ENCODE data around the gene FLRT1.

The FLRT1 gene

DNA sequence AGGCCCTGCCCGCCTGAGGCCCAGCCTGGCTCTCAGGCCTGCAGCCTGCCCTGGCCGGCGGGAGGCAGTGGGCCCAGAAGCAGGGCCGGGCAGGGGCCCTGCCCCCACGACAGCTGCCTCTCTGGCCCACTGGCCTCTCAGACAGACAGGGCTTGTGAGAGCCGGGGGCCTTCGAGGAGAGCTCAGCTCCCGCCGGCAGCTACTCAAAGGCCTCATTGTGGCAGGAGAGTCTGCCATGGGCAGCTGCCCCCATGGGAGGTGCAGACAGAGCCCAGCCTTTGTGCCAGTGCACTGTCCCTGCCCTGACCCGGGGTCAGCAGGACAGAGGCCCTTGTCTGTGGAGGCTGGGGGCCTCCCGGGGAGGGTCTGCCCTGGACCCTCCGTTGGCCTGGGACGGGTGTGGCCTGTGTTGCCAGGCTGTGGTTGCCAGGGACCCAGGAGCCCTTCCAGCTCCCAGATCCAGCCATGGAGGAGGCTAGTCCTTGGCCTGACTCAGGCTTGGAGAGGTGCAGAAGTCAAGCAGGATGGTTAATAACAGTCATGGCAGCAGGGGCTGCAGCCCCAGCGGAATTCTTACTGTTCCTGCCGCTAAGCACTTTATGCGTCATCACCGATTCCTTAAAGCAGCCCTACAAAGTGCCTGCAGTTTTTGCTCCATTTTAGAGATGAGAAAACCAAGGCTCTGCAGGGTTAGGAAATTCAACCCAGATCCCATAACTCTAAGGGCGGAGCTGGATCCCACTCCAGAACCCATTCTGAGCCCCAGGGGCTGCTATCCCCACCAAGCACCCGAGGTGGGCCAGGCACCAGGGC lies 12.5 kb downstream of the FLRT1 start:
- no peak for DNase-seq

GRCh38 chr11:64049509-64049908 lies 13.8 kb downstream of the FLRT1 start:
- no peak for DNase-seq

DNA sequence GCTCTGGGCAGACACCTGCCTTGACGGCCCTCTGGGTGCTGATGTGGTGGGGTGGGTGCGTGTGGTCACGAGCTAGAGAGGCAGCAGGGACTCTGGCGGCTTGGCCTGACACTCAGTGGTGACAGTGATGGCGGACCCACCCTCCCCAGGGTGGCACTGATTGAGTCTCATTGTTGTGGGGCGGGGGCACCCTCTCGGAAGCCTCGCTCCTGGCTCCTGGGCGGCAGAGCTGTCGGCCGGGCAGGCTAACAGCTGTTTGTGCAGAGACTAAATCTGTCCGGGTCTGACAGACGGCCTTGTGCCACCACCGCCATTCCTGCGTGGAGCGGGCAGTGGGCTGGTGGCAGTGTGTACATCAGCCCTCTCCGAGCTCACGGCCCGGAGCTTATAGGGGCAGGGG lies 15.6 kb downstream of the FLRT1 start:
- DNase-seq = no peak

DNA sequence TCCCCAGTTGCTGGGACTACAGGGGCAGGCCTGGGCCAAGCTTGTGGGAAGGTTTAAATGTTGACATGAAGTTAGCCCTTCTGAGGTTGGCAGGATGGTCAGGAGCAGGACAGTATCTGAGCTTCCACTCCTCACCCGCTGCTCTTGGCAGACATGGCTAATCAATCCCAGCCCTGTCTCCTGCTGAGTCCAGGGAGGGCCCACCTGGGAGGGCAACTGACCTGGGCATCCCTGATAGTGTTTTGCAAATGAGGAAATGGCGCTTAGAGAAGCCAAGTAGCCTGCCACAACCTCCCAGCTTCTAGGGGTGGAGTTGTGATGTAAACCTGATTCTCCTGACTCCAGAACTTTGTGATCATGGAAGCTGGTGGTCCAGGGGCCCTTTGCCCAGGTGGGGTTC lies 16.7 kb downstream of the FLRT1 start:
- DNase-seq = no peak

DNA sequence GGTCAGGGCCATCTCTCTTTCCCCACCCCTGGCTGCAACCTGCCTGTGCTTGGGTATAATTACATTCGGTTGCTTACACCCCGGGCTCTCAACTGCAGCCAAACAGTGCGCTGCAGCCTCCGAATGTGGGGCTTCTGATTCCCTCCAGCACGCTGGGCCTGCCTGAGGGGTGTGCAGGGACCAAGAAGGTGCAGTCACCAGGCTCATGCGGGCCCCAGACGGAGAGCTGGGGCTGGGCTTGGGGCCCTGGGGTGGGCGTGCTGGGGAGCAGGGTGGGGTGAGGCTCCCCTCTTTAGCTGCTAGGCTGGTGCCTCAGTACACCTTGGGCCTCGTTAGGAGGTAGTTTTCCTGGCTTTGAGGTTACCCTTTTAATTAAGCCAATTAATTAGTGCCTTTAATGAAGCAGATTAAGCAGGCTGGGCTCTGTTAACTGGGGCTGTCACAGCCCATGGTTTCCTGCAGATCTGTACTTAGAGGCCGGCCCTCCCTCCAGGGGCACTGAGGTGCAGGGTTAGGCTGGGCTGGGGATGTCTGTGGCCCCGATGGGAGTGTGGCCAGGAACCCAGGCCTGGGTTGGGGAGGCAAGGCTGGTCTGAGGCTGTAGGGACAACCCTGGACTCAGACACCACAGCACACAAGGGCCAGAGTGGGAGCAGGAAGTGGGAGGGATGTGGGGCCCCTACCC lies 17.3 kb downstream of the FLRT1 start:
- DNase-seq = no peak

GRCh38 chr11:64053699-64054098 lies 18.0 kb downstream of the FLRT1 start:
- peak; percentile 31 for DNase-seq

DNA sequence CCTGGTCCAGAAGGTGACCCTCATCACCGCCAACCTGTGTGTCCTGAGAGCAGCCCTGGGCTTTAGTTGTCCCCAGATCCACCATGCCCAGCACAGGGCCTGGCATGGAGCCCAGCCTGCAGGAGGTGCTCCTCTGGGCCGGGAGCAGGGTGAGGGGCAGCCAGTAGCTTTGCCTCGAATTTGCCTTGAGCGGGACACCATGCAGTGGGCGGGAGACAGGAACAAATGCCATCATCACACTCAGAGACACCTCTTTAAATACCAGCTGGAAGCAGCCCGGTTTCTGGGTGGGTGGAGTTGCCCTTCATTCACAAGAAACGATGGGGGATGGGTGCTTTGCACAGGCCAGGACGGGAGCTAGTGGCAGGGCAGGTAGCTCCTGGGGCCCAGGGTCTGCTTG lies 19.3 kb downstream of the FLRT1 start:
- DNase-seq = no peak

GRCh38 chr11:64056213-64056785 lies 20.6 kb downstream of the FLRT1 start:
- no peak for DNase-seq

GRCh38 chr11:64056861-64057260 lies 21.1 kb downstream of the FLRT1 start:
- no peak for DNase-seq

GRCh38 chr11:64057890-64058289 lies 22.2 kb downstream of the FLRT1 start:
- DNase-seq = no peak

DNA sequence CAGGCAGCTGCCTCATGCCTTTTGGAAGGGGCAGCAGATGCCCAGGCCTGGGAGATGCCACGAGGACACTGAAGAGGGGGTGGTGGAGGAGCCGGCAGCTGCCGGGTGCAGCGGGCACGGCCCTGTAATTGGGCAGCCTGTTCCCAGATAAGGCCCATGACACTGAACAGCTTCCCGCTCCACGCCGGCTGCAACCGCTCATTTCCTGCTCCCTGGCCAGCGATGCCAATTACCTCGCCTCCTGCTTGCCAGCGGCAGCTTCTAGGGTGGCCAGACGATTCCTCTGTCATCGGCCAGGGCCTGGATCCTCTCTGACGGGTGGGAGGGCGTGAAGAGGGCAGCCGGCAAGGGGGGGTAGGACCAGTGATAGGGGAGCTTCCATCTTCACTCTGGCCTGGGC lies 22.8 kb downstream of the FLRT1 start:
- no peak for DNase-seq

DNA sequence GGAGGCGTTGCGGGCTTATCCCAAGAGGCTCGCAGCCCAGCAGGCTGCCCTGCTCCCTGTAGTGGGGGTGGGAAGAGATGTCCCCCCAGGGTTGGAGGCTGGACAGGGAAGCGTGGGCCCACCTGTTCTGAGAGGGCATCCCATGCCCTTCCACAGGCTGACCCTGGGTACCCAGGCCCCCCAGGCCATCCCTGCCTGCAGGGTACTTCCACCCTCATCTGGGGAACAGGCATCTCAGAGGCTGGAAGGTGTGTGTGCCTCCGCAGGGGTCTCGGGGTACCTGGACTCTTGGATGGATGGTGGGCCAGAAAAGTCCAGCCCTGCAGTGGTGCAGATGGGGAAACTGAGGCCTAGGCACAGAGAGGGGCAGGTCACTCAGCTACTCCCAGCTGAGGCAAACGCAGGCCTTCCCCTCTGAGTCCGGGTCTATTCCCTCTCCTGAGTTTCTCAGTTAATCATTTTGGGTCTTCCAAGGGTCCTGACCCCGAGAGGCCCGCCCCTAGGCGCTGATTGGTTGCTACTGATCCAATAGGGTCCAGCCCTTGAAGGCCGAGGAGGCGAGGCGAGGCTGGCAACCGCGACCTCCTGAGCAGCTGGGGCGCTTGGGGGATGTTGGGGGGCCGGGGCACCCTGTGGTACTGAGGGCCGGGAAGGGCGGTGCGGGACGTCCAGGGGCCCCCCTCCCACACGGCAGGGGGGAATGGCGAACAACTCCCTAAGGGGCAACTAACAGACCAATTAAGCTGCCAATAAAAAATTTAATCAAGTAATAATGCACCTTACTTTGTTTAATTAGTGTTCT lies 23.8 kb downstream of the FLRT1 start:
- DNase-seq = no peak

DNA sequence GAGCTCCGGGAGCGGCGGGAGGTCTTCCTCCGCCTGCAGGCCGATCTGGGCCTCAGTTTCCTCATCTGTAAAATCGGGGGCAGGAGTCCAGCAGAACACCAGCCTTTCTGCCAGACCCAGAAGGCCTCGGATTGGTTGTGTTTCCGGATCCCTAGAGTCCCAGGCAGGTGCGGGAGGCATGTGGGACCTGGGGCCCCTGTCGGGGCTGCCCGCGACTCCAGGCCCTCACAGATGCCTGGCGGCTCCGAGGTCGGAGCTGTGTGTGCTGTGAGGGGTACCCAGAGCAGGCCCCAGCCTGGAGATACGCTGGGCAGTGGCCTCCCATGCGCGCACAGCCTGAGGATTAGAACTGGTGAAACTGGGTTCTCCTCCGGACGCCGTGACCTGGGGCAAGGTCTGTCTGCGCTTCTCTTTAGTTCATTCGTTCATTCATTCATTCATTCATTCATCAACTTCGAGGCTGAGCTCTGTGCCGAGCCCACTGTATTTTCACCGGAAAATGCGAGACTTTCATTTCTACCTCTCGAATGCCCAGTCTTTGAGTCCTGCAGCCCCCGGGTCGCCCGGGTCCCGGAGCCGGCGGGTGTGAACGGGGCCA lies 24.6 kb downstream of the FLRT1 start:
- DNase-seq = no peak

DNA sequence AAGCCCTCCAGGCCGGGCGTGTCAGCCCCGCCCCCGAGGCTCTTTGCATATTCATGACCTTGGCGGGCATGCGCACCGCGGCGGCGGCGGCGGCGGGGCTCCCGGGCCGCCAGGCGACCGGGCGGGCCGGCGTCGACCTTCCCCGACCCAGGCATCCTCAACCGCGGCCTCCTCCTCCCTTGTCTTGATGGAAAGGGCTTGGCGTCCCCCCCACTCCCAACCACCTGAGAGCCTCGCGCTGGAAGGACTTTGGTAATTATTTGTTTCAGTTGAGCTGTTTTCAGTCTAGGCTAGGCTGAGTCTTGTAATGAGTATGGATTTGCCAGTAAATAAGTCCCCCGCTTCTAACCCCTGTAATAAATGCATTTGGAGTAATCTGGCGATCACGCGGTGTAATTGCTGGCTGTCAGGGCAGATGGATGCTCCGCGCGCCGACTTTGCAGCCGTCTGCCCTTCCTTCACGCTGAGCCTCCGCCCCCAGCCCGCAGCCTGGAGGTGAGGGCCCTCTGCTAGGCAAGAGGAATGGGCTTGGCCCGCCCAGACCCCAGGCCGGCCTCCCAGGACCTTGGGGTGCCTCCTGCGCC lies 25.2 kb downstream of the FLRT1 start:
- DNase-seq = peak; percentile 40

- DNase-seq = no peak
Observed at GRCh38 chr11:64062185-64063039, 26.7 kb downstream of the FLRT1 start.

DNA sequence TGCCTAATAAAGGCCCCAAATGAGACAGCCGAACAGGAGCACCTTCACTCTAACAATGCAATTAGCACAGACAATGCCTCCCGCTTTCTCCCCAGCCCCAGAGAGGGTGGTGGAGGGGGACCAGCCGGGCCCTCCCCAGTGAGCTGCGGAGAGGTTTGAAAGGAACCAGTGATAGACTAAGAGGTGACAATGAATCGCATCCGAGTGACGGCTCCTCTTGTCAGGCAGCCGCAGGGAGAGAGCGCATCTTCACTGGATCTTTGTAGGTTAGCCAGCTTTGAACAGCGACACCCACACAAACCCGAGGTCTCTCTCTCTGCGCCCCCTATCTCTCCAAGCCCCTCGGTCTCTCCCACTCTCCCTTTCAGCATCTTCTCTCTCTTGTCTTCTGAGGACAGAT lies 28.0 kb downstream of the FLRT1 start:
- no peak for DNase-seq

DNA sequence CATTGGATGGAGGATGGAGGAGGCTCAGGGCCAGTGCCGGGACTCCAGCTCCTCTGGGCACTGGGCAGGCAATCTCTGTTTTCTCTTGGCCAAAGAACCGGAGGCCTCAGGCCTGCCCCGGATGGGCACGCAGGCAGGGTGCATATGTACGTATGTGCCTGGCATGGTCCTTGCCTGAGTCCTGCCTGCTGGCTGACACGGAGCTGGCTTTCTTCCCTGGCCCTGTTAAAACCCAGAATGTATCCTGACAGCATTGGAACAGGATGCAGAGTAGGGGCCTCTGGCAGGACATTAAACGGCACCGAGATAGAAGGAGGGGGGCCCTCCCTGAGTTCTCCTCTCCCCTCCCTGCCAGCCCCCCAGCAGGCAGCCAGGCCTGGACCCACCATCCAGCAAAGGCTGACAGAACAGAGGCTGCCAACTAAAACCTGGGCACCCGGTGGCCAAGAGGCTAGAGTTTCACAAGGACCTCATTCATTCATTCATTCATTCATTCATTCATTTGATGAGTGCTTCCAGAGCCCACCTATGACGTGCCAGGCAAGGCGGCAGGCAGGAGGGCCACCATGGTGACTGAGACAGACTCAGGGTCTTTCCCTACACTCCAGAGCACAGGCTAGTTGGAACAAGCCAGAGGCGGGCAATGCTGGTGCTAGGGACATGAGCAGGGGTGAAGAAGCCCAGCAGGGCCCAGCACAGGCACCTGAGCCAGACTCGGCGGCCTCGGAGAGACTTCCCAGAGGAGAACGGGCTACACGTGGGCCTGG lies 28.8 kb downstream of the FLRT1 start:
- no peak for DNase-seq

DNA sequence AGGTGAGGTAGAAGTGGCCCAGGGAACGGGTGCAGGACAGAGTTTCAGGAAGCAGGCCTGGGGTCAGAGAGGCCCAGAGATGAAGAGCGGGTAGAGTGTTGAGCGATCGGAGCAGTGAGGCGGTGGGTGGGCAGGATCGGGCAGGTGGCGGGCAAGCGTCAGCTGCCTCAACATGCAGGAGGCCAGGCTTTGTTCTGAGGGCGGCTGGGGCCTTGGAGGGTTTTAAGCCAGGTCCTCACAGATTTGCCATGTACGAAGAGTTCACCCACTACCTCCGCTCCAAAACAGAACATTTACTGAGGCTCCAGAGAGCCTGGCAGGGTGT lies 29.4 kb downstream of the FLRT1 start:
- DNase-seq = no peak

GRCh38 chr11:64065712-64066111 lies 30.0 kb downstream of the FLRT1 start:
- DNase-seq = no peak

DNA sequence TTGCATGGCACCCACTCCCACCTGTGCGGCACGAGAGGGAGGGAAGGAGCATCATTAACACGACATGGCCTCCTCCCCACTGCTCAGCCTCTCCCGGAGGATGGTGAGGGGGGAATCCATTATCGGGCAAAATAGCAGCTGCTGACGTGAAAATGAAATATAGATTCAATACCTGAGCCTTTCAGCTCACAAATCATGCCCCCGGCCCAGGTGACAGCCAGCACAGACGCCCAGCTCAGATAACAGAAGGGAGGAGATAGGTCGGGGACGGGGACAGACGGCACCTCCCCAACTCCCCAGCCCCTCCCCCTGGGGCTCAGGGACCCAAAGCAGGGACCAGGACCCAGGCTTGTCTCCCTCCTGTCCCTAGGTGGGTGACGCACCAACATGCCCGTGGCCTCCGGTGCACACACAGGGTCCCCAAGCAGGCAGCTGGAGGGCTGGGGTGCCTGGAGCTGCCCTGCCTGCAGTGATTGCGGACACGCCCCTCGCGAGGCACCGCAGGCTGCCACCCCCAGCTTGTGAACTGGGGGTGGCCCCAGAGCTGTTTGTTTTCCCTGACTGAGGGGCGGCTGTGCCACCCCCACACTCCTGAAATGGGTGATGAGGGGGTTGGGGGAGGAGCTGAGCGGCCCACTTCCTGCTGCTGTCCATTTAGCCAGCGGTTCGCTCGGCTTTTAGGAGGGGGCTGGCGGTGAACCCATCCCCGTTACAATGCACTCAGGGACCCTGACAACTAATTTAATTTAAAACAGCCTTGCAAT lies 31.7 kb downstream of the FLRT1 start:
- DNase-seq = no peak

Data from fibroblast of skin of scalp (primary cell).